T1000 (cell line): ENCODE results near the gene GCG.

Source experiments
- DNase-seq: peaks from one replicate; lab custom pipeline; 2025; ENCODE audit warnings: mixed read lengths; lab: John Stamatoyannopoulos, UW

The GCG gene

GRCh38 chr2:162149940-162150339 is 2.1 kb downstream of the GCG start:
- no peak for DNase-seq

GRCh38 chr2:162149466-162149865 is 2.6 kb downstream of the GCG start:
- DNase-seq: no peak

- no peak for DNase-seq
Measured at GRCh38 chr2:162148956-162149355, 3.1 kb downstream of the GCG start.

GRCh38 chr2:162143969-162144368 is 8.1 kb downstream of the GCG start:
- DNase-seq: no peak

GRCh38 chr2:162138310-162138709 is 13.7 kb downstream of the GCG start:
- no peak for DNase-seq

GRCh38 chr2:162127422-162127821 is 24.6 kb downstream of the GCG start:
- no peak for DNase-seq

GRCh38 chr2:162126527-162126926 is 25.5 kb downstream of the GCG start:
- DNase-seq: no peak

GRCh38 chr2:162126111-162126519 is 25.9 kb downstream of the GCG start:
- DNase-seq: no peak

GRCh38 chr2:162125138-162125537 is 26.9 kb downstream of the GCG start:
- no peak for DNase-seq

GRCh38 chr2:162123806-162124758 is 28.0 kb downstream of the GCG start:
- no peak for DNase-seq

- DNase-seq: peak; percentile 53
Measured at GRCh38 chr2:162118166-162119031, 33.6 kb downstream of the GCG start.

- DNase-seq: no peak
Measured at GRCh38 chr2:162116352-162116751, 35.7 kb downstream of the GCG start.

- no peak for DNase-seq
Measured at GRCh38 chr2:162115076-162115475, 37.0 kb downstream of the GCG start.

- DNase-seq: no peak
Measured at GRCh38 chr2:162114271-162114670, 37.8 kb downstream of the GCG start.

GRCh38 chr2:162113776-162114168 is 38.3 kb downstream of the GCG start:
- DNase-seq: no peak

GRCh38 chr2:162113088-162113775 is 38.8 kb downstream of the GCG start:
- no peak for DNase-seq

- DNase-seq: no peak
Measured at GRCh38 chr2:162111958-162112850, 39.8 kb downstream of the GCG start.

- no peak for DNase-seq
Measured at GRCh38 chr2:162107361-162107901, 44.6 kb downstream of the GCG start.

GRCh38 chr2:162106746-162107145 is 45.3 kb downstream of the GCG start:
- no peak for DNase-seq

- no peak for DNase-seq
Measured at GRCh38 chr2:162106146-162106551, 45.9 kb downstream of the GCG start.
